SK-N-MC (cell line): ENCODE measurements around the gene BACE2.

Source experiments
- DNase-seq: peaks from one replicate; pipeline ENCODE4 v3.0.0-alpha.2; 2011; ENCODE audit warnings: low read depth, low spot score
- H3K27ac ChIP-seq: fragments of 200-600 bp; sonication (generic); 2 replicates; pipeline ENCODE4 v1.5.1; 2016; ENCODE audit warnings: mixed run types
- H3K36me3 ChIP-seq: fragments of 200-600 bp; sonication (generic); 2 replicates; pipeline ENCODE4 v1.6.1; 2017; ENCODE audit warnings: antibody characterized with exemption, low read length, mixed read lengths; ENCODE audit not compliant: insufficient read depth
- H3K4me3 ChIP-seq: fragments of 200-600 bp; sonication (generic); 2 replicates; pipeline ENCODE4 v1.5.1; 2016
- H3K9ac ChIP-seq: fragments of 200-600 bp; sonication (generic); 2 replicates; pipeline ENCODE4 v1.8.0; 2017; ENCODE audit warnings: mixed run types, mixed read lengths; ENCODE audit not compliant: insufficient read length
- H3K9me3 ChIP-seq: fragments of 200-600 bp; sonication (generic); 2 replicates; pipeline ENCODE4 v1.6.1; 2017; ENCODE audit warnings: low read depth, mild to moderate bottlenecking, antibody characterized with exemption, low read length, moderate library complexity, mixed read lengths
- EZH2 ChIP-seq: fragments of 200-600 bp; sonication (generic); IDR thresholded peaks from one replicate; pipeline ENCODE4 v1.6.1; 2017; ENCODE audit warnings: antibody characterized with exemption
- FOXP2 ChIP-seq: optimal IDR thresholded peaks from 2 replicates; pipeline ENCODE3; 2011; ENCODE audit warnings: mild to moderate bottlenecking, moderate library complexity; ENCODE audit not compliant: insufficient read depth; ENCODE audit errors: extremely low read length, control extremely low read depth
- POLR2AphosphoS5 ChIP-seq: IDR thresholded peaks from 2 replicates; pipeline ENCODE4 v1.6.1; 2012; ENCODE audit warnings: mild to moderate bottlenecking, low read depth, low read length, borderline replicate concordance

BACE2 gene

DNA sequence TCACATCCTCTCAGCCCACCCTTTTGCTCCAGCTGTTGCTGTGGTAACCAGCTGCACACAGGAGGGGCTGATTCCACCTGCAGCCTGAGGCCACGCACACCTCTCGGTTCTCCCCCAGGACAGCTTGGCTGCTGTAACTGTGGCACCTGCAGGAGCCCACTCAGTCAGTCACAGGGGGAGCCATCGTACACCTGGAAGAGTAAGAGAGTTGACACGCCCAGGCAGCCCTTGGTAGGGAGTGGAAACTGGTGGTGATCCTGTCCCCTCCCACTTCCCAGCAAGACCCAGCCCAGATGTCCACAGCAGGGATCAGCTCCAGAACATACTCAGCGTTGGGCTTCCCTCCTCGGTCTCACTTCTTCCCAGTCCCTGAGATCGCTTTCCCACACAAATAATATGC, 32.2 kb upstream of the BACE2 start:
- no peak for TF ChIP-seq FOXP2
- TF ChIP-seq POLR2AphosphoS5, result no peak
- TF ChIP-seq EZH2, result no peak
- H3K9me3 ChIP-seq, result no peaks in the 10 kb centered on the region
- H3K27ac ChIP-seq, result no peak overlapping the region
- no peak overlapping the region for H3K4me3 ChIP-seq
- no peak for DNase-seq
- H3K36me3 ChIP-seq, result no peaks in the 10 kb centered on the region
- no peak overlapping the region for H3K9ac ChIP-seq

DNA sequence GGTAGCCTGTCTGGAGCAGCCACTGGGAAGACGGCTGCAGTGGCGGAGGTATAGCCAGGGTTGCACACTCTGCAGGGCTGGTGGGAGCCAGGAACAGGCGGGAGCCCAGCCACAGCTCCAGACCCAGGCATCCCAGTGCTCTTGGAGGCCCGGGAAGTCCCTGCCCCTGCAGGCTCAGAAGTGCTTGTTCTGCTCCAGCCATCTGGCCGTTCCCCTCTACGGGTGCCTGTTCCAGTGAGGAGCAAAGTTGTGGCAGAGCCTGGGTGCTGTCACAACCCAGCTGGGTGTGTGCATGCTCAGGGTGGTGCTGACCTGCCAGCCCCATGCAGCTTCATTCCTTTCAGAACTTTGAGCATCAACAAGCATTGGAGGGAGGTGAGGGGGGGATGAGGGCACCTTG, 31.7 kb upstream of the BACE2 start:
- Histone ChIP-seq H3K4me3 (no peak overlapping the region), H3K9me3 (no peaks in the 10 kb centered on the region), H3K27ac (no peak overlapping the region), H3K36me3 (no peaks in the 10 kb centered on the region), H3K9ac (no peak overlapping the region)
- TF ChIP-seq EZH2, result no peak
- no peak for TF ChIP-seq POLR2AphosphoS5
- TF ChIP-seq FOXP2, result no peak
- no peak for DNase-seq

GRCh38 chr21:41137401-41137800, 30.6 kb upstream of the BACE2 start:
- DNase-seq, result no peak
- no peak overlapping the region for H3K9ac ChIP-seq
- H3K4me3 ChIP-seq, result no peak overlapping the region
- H3K36me3 ChIP-seq, result no peaks in the 10 kb centered on the region
- TF ChIP-seq FOXP2, result no peak
- TF ChIP-seq POLR2AphosphoS5, result no peak
- TF ChIP-seq EZH2, result no peak
- no peaks in the 10 kb centered on the region for H3K9me3 ChIP-seq
- H3K27ac ChIP-seq, result no peak overlapping the region

DNA sequence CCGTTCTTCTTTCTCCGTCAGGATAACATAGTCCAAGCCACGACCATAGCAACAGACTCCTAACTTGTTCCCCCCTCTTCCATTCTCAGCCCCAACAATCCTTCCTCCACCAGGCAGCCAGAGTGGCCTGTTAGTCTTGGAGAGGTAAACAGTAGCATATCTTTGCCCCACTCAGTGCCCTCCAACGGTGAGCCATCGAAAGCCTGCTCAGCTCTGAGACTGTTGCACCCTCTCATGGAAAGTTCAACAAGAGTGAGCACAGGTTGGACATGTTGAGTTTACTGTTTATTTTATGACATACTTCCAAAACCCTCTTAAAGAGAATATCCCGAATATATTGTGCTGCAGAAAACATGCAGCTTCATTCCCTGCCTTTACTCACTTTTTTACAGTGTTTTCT, 30.1 kb upstream of the BACE2 start:
- no peak for DNase-seq
- Histone ChIP-seq H3K9ac (no peak overlapping the region), H3K27ac (no peak overlapping the region), H3K36me3 (no peaks in the 10 kb centered on the region), H3K4me3 (no peak overlapping the region), H3K9me3 (no peaks in the 10 kb centered on the region)
- TF ChIP-seq EZH2, result no peak
- TF ChIP-seq FOXP2, result no peak
- no peak for TF ChIP-seq POLR2AphosphoS5

DNA sequence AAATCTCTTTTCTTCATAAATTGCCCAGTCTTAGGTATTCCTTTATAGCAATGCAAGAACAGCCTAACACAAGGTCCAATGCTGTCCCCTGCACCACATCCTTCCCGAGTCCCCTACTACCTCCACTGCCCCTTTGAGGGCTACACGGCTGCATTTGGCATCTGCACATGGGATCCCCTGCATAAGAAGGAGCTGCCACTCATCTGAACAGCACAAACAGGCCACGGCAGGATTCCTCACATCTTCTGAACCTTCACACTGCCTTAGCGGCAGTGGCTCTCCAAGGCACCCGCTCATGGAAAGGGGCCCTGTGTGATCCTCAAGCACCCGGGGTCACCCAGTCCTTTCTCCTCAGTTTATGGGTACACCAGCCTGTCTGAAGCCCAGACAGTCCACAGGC, 29.2 kb upstream of the BACE2 start:
- TF ChIP-seq POLR2AphosphoS5 (no peak), EZH2 (no peak), FOXP2 (no peak)
- H3K4me3 ChIP-seq, result no peak overlapping the region
- no peak for DNase-seq
- H3K36me3 ChIP-seq, result no peaks in the 10 kb centered on the region
- H3K9ac ChIP-seq, result no peak overlapping the region
- no peaks in the 10 kb centered on the region for H3K9me3 ChIP-seq
- H3K27ac ChIP-seq, result no peak overlapping the region

- H3K9me3 ChIP-seq, result no peaks in the 10 kb centered on the region
- no peak overlapping the region for H3K9ac ChIP-seq
- TF ChIP-seq FOXP2 (no peak), EZH2 (no peak), POLR2AphosphoS5 (no peak)
- DNase-seq, result no peak
- no peaks in the 10 kb centered on the region for H3K36me3 ChIP-seq
- no peak overlapping the region for H3K27ac ChIP-seq
- no peak overlapping the region for H3K4me3 ChIP-seq
Observed at GRCh38 chr21:41139275-41139674, 28.7 kb upstream of the BACE2 start.

DNA sequence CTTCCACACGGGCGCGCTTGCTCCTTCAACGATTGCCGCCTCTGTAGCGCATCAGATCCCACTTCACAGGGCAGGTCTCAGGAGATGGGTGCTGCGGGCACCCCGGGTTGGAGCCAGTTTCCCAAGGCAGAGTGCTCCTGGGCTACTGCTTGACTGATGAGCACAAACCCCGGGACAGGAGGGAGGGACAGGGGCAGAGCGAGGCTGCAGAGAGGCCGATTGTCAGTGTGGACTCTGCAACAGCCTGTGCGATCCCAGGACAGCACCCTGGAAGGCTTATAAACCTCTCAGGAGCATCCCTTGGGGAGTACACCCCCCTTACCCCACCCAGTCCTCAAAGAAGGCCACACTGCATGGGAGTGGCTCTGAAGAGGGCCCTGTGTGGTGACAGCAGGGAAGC, 28.0 kb upstream of the BACE2 start:
- H3K9me3 ChIP-seq, result no peaks in the 10 kb centered on the region
- DNase-seq, result no peak

DNA sequence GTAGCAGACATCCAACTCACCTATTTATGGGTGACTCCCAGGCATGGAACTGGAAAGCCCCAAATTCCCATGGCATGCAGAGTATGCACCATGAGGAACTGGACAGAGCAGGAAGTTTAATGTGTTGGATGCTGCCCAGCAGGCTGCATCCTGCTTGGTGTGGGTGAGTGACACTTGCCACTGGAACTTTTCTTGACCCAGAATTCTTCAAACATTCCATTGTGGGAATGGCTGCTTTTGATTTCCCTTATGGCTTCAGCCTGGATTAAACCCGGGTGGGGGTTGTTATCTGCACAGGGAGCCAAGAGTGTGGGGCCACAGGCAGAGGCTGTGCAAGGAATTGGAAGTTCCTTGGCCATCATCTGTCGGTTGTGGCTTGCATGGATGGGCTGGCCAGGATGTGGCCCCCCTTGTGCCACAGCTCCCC, 26.9 kb upstream of the BACE2 start:
- Histone ChIP-seq H3K9ac (no peak overlapping the region), H3K36me3 (no peaks in the 10 kb centered on the region)
- TF ChIP-seq FOXP2, result no peak
- TF ChIP-seq EZH2, result no peak
- TF ChIP-seq POLR2AphosphoS5, result no peak

More for the DNA sequence above, 28.0 kb upstream of the BACE2 start:
- Histone ChIP-seq H3K27ac (no peak overlapping the region), H3K36me3 (no peaks in the 10 kb centered on the region), H3K9ac (no peak overlapping the region), H3K4me3 (no peak overlapping the region)
- no peak for TF ChIP-seq POLR2AphosphoS5
- no peak for TF ChIP-seq FOXP2
- no peak for TF ChIP-seq EZH2

GRCh38 chr21:41142051-41142795, 25.7 kb upstream of the BACE2 start:
- no peak overlapping the region for H3K9ac ChIP-seq
- H3K4me3 ChIP-seq, result no peak overlapping the region
- H3K27ac ChIP-seq, result no peak overlapping the region
- no peaks in the 10 kb centered on the region for H3K9me3 ChIP-seq
- no peaks in the 10 kb centered on the region for H3K36me3 ChIP-seq
- DNase-seq, result no peak
- no peak for TF ChIP-seq FOXP2
- no peak for TF ChIP-seq EZH2
- no peak for TF ChIP-seq POLR2AphosphoS5

More for the DNA sequence above, 26.9 kb upstream of the BACE2 start:
- H3K27ac ChIP-seq, result no peak overlapping the region
- no peak overlapping the region for H3K4me3 ChIP-seq
- DNase-seq, result no peak
- H3K9me3 ChIP-seq, result no peaks in the 10 kb centered on the region
